ENCODE results near the gene FOXI2.

FOXI2 gene

DNA sequence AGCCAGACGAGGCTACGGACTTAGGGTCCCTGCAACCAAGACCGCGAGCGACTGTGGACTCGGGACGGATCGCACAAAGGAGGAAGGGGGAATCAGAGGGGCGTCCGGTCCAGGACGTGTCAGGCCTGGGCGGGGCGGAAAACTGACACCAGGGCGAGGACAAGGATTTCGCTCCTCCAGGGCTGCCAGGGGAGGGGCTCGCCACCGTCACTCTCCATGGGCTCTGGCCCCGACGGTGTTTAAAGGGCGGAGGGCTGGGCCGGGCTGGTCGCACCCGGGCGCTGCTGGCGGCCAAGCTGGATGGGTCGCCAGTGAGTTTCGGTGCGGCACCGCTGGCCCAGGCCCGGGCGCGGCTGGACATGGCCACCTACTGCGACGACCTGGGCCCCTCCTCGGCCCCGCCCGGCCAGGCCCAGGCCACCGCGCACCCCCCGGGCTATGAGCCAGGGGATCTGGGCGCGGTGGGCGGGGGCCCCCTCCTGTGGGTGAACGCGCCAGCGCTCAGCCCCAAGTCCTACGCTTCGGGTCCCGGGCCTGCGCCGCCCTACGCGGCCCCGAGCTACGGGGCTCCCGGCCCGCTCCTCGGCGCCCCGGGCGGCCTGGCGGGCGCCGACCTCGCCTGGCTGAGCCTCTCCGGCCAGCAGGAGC is at the start of gene FOXI2:
FOXI2 (plus strand) TSS at position 271 of the 648 bp plus-strand sequence; CDS start at position 360, 89 bp downstream.
- H3K4me3 ChIP-seq (ENCODE audit: low read length) = no peak within 1 kb of the TSS
- DNase-seq (ENCODE audit: low read depth) = no peak
- TF ChIP-seq, protein P1, sequence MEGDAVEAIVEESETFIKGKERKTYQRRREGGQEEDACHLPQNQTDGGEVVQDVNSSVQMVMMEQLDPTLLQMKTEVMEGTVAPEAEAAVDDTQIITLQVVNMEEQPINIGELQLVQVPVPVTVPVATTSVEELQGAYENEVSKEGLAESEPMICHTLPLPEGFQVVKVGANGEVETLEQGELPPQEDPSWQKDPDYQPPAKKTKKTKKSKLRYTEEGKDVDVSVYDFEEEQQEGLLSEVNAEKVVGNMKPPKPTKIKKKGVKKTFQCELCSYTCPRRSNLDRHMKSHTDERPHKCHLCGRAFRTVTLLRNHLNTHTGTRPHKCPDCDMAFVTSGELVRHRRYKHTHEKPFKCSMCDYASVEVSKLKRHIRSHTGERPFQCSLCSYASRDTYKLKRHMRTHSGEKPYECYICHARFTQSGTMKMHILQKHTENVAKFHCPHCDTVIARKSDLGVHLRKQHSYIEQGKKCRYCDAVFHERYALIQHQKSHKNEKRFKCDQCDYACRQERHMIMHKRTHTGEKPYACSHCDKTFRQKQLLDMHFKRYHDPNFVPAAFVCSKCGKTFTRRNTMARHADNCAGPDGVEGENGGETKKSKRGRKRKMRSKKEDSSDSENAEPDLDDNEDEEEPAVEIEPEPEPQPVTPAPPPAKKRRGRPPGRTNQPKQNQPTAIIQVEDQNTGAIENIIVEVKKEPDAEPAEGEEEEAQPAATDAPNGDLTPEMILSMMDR (conservative IDR thresholded peaks at IDR 0.05; ENCODE audit: low read depth, low read length) = no peak

DNA sequence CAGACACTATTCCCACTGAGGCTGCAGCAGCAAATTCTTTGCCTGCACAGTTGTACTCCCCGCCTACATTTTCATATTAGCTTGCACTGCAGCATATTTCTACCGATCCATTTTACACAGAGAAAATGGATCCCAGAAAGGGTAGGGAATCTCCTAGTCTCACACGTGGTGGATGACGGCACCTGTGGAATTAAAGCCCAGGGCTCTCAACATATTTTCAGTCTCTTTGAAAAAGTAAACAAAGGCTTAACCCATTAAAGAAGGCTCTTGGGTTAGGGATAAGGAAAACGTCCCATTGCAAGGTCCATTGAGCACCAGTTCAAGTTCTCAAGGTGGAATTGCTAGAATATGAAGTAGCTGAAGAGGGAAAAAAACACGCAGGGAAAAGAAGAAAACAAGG is 49.4 kb upstream of the FOXI2 start:
- DNase-seq (ENCODE audit: low read depth) = no peak

DNA sequence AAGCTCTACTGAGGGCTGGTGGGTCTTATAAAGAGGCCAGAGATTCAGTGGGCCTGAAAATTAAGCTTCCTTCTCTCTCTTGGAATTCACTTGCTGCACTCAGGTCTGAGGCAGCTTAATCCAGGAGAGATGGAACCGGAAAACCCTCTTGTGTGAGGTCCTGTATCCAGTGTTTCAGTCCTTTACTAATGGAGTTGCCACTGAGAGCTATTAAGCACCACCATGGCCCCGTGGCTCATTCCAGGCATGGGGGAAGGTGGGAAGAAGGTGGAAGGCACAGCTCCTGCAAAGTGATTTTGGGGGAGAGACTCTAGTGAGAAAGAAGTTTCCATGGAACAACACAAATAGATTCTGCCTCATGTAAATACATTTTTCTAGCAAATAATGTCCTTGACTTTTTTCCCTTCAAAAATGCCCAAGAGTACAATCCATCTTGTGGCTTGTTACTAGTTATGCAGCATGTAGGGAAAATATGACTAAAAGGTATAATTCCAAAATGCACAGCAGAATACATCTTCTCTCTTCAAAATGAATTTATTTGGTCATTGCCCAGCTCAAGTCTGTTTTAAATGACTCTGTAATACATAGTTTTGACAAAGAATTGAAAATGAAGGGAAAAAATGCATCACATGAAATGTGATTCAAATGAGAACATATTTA is 46.7 kb upstream of the FOXI2 start:
- H3K4me3 ChIP-seq (ENCODE audit: low read length) = no peak overlapping the region
- DNase-seq (ENCODE audit: low read depth) = no peak
- TF ChIP-seq, protein P1 (conservative IDR thresholded peaks at IDR 0.05; ENCODE audit: low read depth, low read length) = no peak

More for the DNA sequence above, 49.4 kb upstream of the FOXI2 start:
- TF ChIP-seq, protein P1 (conservative IDR thresholded peaks at IDR 0.05; ENCODE audit: low read depth, low read length) = no peak
- H3K4me3 ChIP-seq (ENCODE audit: low read length) = no peak overlapping the region

DNA sequence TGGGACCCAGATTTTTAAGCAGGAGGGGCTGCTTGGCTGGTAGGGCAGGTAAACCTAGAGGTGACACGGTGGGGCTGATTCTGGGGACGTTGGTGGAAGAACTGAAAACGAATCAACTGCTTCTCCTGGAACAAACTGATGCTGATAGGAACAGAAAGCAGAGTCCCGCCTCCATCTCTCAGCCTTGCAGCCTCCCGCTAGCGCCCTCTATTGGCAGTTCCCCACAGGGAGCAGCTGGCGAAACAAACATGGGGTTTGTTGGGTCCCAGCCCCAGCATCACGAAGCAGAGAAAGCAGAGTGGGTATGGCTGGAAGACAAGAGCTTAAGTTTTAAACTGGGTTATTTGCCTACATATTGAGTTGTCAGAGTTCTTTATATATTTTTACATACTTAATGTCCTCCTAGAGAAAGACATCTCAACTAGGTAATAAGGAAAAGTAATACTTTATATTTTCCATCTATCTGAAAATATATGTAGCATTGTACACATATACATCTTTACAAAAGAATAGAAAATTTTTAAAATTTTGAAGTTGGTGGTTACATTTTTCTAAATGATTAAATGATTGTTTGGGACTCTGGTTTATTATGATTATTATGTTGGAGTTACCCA is 42.3 kb upstream of the FOXI2 start:
- TF ChIP-seq, protein P1 (conservative IDR thresholded peaks at IDR 0.05; ENCODE audit: low read depth, low read length) = peak; percentile 26
- no peak for DNase-seq (ENCODE audit: low read depth)
- H3K4me3 ChIP-seq (ENCODE audit: low read length) = no peak overlapping the region

DNA sequence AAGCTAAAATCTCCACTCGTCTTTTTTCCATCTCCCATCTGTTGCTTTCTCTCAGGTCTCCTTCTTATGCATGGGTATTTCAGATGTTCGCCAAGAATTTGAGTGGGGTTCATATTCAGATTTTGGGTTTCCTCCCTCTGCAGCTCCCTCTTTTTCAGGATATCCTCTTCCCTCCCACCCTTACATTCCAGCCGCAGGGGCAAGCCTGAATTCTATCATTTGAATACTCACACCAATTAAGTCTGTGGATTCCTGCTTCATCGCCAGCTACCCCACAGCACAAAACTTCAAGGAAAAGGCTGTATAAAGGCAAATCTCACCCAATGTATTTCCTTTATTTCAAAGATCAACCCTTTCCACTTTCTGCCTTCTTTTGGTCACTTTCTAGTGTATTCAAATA is 41.6 kb upstream of the FOXI2 start:
- H3K4me3 ChIP-seq (ENCODE audit: low read length) = no peak overlapping the region
- TF ChIP-seq, protein P1 (conservative IDR thresholded peaks at IDR 0.05; ENCODE audit: low read depth, low read length) = no peak
- DNase-seq (ENCODE audit: low read depth) = no peak

DNA sequence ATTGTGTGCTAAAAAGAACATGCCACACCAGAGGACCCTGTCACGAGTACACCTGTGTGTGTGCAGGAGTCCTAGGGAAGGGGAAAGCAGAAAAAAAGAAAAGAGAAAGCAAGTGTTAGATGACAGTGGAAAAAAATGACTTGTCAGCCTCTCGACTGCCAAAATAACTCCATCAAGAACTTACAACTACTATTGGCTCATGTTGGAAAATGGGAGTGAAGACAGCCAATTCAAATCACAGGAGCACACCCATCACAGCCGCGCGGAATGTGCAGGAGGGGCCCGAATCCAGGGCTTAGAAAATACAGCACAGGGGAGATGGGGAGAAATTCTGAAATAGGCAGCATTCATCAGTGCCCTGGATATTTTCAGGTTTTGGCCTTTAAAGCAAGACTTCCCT is 38.1 kb upstream of the FOXI2 start:
- H3K4me3 ChIP-seq (ENCODE audit: low read length) = no peak overlapping the region
- TF ChIP-seq, protein P1 (conservative IDR thresholded peaks at IDR 0.05; ENCODE audit: low read depth, low read length) = no peak
- no peak for DNase-seq (ENCODE audit: low read depth)
